GM18861 (cell line): ENCODE measurements around the gene WDR6.

ENCODE experiments used
- ATAC-seq: cut with Tn5 transposase; IDR thresholded peaks from one replicate; pipeline ENCODE4 v1.9.1; 2021; ENCODE audit not compliant: unreplicated experiment

The WDR6 gene

GRCh38 chr3:49007068-49007770, at the start of gene WDR6:
Gene WDR6 (plus strand): TSS chr3:49007391. CDS start chr3:49007432, 41 bp downstream.
- peak; percentile 85 for ATAC-seq

GRCh38 chr3:48960841-48961413, 46.3 kb upstream of the WDR6 start:
- no peak for ATAC-seq

GRCh38 chr3:48962340-48962739, 44.9 kb upstream of the WDR6 start:
- no peak for ATAC-seq

- no peak for ATAC-seq
Measured at GRCh38 chr3:48962939-48963338, 44.3 kb upstream of the WDR6 start.

GRCh38 chr3:48963591-48963990, 43.6 kb upstream of the WDR6 start:
- no peak for ATAC-seq

GRCh38 chr3:48966367-48966766, 40.8 kb upstream of the WDR6 start:
- ATAC-seq: no peak

- no peak for ATAC-seq
Measured at GRCh38 chr3:48966876-48967361, 40.3 kb upstream of the WDR6 start.

GRCh38 chr3:48970586-48970985, 36.6 kb upstream of the WDR6 start:
- ATAC-seq: no peak

GRCh38 chr3:48974076-48974864, 32.9 kb upstream of the WDR6 start:
- no peak for ATAC-seq

GRCh38 chr3:48979451-48979850, 27.7 kb upstream of the WDR6 start:
- ATAC-seq: no peak

- no peak for ATAC-seq
Measured at GRCh38 chr3:48980295-48980694, 26.9 kb upstream of the WDR6 start.

GRCh38 chr3:48982016-48982415, 25.2 kb upstream of the WDR6 start:
- no peak for ATAC-seq

GRCh38 chr3:48982686-48983085, 24.5 kb upstream of the WDR6 start:
- no peak for ATAC-seq

GRCh38 chr3:48983096-48983495, 24.1 kb upstream of the WDR6 start:
- no peak for ATAC-seq

GRCh38 chr3:48984663-48985062, 22.5 kb upstream of the WDR6 start:
- ATAC-seq: no peak

GRCh38 chr3:48985831-48986376, 21.3 kb upstream of the WDR6 start:
- no peak for ATAC-seq

GRCh38 chr3:48989126-48989795, 17.9 kb upstream of the WDR6 start:
- no peak for ATAC-seq

- ATAC-seq: peak; percentile 47
Measured at GRCh38 chr3:48989796-48990635, 17.2 kb upstream of the WDR6 start, which contains the start of gene P4HTM. Gene P4HTM (plus strand): TSS chr3:48990241. CDS start chr3:48990257, 16 bp downstream.

- no peak for ATAC-seq
Measured at GRCh38 chr3:48990636-48991469, 16.3 kb upstream of the WDR6 start.
